Measurements from ENCODE around the gene GALNT6.

Gene GALNT6

GRCh38 chr12:51351913-51352532 lies 39.2 kb downstream of the GALNT6 start:
- Histone ChIP-seq H3K9ac (no peak overlapping the region), H3K27me3 (ENCODE audit: insufficient read depth, low read depth) (no peaks in the 10 kb centered on the region), H3K4me2 (no peak overlapping the region), H3K36me3 (ENCODE audit: insufficient read depth) (no peaks in the 10 kb centered on the region), H4K20me1 (ENCODE audit: insufficient read depth) (no peaks in the 10 kb centered on the region), H3K4me3 (IDR thresholded peaks at IDR 0.05; ENCODE audit: insufficient read depth, low read depth, low read length) (no peak overlapping the region), H3K4me1 (ENCODE audit: low read depth, poor library complexity, severe bottlenecking) (no peaks in the 10 kb centered on the region), H3K27ac (no peak overlapping the region), H3K79me2 (ENCODE audit: insufficient read depth, low read depth) (no peaks in the 10 kb centered on the region), H2AFZ (ENCODE audit: low read depth) (no peak overlapping the region)
- peak; percentile 78 for TF ChIP-seq CTCF (conservative IDR thresholded peaks at IDR 0.05; ENCODE audit: low read depth, low read length)

GRCh38 chr12:51349026-51349425 lies 42.2 kb downstream of the GALNT6 start:
- no peaks in the 10 kb centered on the region for H3K36me3 ChIP-seq (ENCODE audit: insufficient read depth)
- no peaks in the 10 kb centered on the region for H4K20me1 ChIP-seq (ENCODE audit: insufficient read depth)
- H3K27ac ChIP-seq = no peak overlapping the region
- no peaks in the 10 kb centered on the region for H3K79me2 ChIP-seq (ENCODE audit: insufficient read depth, low read depth)
- H3K4me3 ChIP-seq (IDR thresholded peaks at IDR 0.05; ENCODE audit: insufficient read depth, low read depth, low read length) = no peak overlapping the region
- H3K9ac ChIP-seq = no peak overlapping the region
- no peak for TF ChIP-seq CTCF (conservative IDR thresholded peaks at IDR 0.05; ENCODE audit: low read depth, low read length)
- no peak overlapping the region for H2AFZ ChIP-seq (ENCODE audit: low read depth)
- H3K27me3 ChIP-seq (ENCODE audit: insufficient read depth, low read depth) = no peaks in the 10 kb centered on the region
- H3K4me2 ChIP-seq = no peak overlapping the region
- H3K4me1 ChIP-seq (ENCODE audit: low read depth, poor library complexity, severe bottlenecking) = no peaks in the 10 kb centered on the region

- H3K4me3 ChIP-seq (IDR thresholded peaks at IDR 0.05; ENCODE audit: insufficient read depth, low read depth, low read length) = no peak overlapping the region
- no peak overlapping the region for H3K27ac ChIP-seq
Observed at GRCh38 chr12:51348116-51348515, 43.1 kb downstream of the GALNT6 start.

DNA sequence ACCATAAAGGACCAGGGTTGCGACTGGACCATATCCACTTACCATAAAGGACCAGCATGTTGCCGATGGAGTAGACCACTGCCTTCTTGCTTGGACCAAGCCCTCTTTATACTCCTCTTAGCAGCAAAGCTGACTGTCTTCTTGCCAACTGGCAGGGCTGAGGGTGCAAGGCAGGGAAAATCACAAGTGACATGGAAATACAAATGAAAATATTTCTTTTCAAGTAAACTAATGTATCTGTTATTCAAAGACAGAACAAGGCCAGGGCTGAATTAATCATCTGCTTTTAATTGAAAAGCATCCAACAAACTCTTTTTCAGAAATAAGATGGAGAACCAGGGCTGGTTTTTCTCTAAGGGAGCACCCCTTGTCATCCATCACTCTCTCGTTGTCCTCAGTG lies 44.6 kb downstream of the GALNT6 start, which contains the start of gene CELA1:
Gene CELA1, minus strand, starts transcription at position 99 of the 400 bp plus-strand sequence. Its CDS starts 41 bp downstream, at position 58.
- no peak within 1 kb of the TSS for H3K9ac ChIP-seq

More at GRCh38 chr12:51348116-51348515, 43.1 kb downstream of the GALNT6 start:
- H3K9ac ChIP-seq = no peak overlapping the region
- H3K27me3 ChIP-seq (ENCODE audit: insufficient read depth, low read depth) = no peaks in the 10 kb centered on the region
- no peak overlapping the region for H2AFZ ChIP-seq (ENCODE audit: low read depth)
- H3K4me1 ChIP-seq (ENCODE audit: low read depth, poor library complexity, severe bottlenecking) = no peaks in the 10 kb centered on the region
- TF ChIP-seq CTCF (conservative IDR thresholded peaks at IDR 0.05; ENCODE audit: low read depth, low read length) = no peak
- H3K79me2 ChIP-seq (ENCODE audit: insufficient read depth, low read depth) = no peaks in the 10 kb centered on the region
- no peaks in the 10 kb centered on the region for H3K36me3 ChIP-seq (ENCODE audit: insufficient read depth)
- no peak overlapping the region for H3K4me2 ChIP-seq
- no peaks in the 10 kb centered on the region for H4K20me1 ChIP-seq (ENCODE audit: insufficient read depth)

More for the DNA sequence above, 44.6 kb downstream of the GALNT6 start, which contains the start of gene CELA1:
- Histone ChIP-seq H3K27me3 (ENCODE audit: insufficient read depth, low read depth) (no peaks in the 10 kb centered on the region), H3K36me3 (ENCODE audit: insufficient read depth) (no peaks in the 10 kb centered on the region), H4K20me1 (ENCODE audit: insufficient read depth) (no peaks in the 10 kb centered on the region), H2AFZ (ENCODE audit: low read depth) (no peak within 1 kb of the TSS), H3K27ac (no peak within 1 kb of the TSS), H3K79me2 (ENCODE audit: insufficient read depth, low read depth) (no peaks in the 10 kb centered on the region), H3K4me2 (no peak within 1 kb of the TSS), H3K4me1 (ENCODE audit: low read depth, poor library complexity, severe bottlenecking) (peaks cover 2% of the 10 kb centered on the region), H3K4me3 (IDR thresholded peaks at IDR 0.05; ENCODE audit: insufficient read depth, low read depth, low read length) (no peak within 1 kb of the TSS)
- TF ChIP-seq CTCF (conservative IDR thresholded peaks at IDR 0.05; ENCODE audit: low read depth, low read length) = no peak
